Activated CD8-positive, alpha-beta T cell treated with anti-CD3 and anti-CD28 coated beads for 36 hours (primary cell): ENCODE results near the gene EDN3. TPM values are rescaled to one million over a fixed set of nuclear protein-coding genes. Genes with fewer than 3 reads are reported as not detected.

Experiments used
- ATAC-seq: fragments of 200-7000 bp; cut with Tn5 transposase; one replicate; pipeline ENCODE4 v1.10.0; 2021; ENCODE audit warnings: mild to moderate bottlenecking, moderate library complexity
- CTCF ChIA-PET: fragments of 350-600 bp; sonication (Branson Sonifier 250); formaldehyde crosslinking; loops from one replicate; lab custom pipeline; 2021; ENCODE audit warnings: antibody characterized with exemption; lab: Charles Lee
- POLR2A ChIA-PET: fragments of 350-600 bp; sonication (Branson Sonifier 250); formaldehyde crosslinking; loops from one replicate; lab custom pipeline; 2021; ENCODE audit warnings: antibody characterized with exemption; lab: Charles Lee
- DNase-seq: peaks from one replicate; pipeline ENCODE4 v3.0.0-alpha.2; 2020
- H3K27ac Mint-ChIP-seq: one replicate; pipeline ENCODE4 v1.8.0; 2021; ENCODE audit warnings: mild to moderate bottlenecking, mixed read lengths
- H3K27me3 Mint-ChIP-seq: one replicate; pipeline ENCODE4 v1.8.0; 2021; ENCODE audit warnings: mixed read lengths
- H3K36me3 Mint-ChIP-seq: one replicate; pipeline ENCODE4 v1.8.0; 2021; ENCODE audit warnings: low read depth, mixed read lengths
- H3K4me1 Mint-ChIP-seq: one replicate; pipeline ENCODE4 v1.8.0; 2021; ENCODE audit warnings: low read depth, mixed read lengths
- H3K4me3 Mint-ChIP-seq: one replicate; pipeline ENCODE4 v1.8.0; 2021; ENCODE audit warnings: mild to moderate bottlenecking, moderate library complexity, mixed read lengths
- H3K9me3 Mint-ChIP-seq: one replicate; pipeline ENCODE4 v1.8.0; 2021; ENCODE audit warnings: mixed read lengths
- CTCF ChIP-seq: fragments of 200-600 bp; IDR thresholded peaks from one replicate; pipeline ENCODE4 v1.8.0; 2022; ENCODE audit warnings: antibody characterized with exemption, mild to moderate bottlenecking
- intact Hi-C: fragments of 100-400 bp; cut with micrococcal nuclease; formaldehyde crosslinking; loops from one replicate; pipeline ENCODE4 v1.10.0; 2022
- total RNA-seq, 2 experiments: library from RNA; stranded (reverse); gene quantifications; one replicate each; pipeline ENCODE4 v1.2.3, GENCODE V29; 2021

EDN3 gene
- total RNA-seq, 2 experiments from 2014 or later, result 0.09 TPM; not detected in 1

GRCh38 chr20:59305908-59306655, 5.7 kb downstream of the EDN3 start:
- Mint-ChIP-seq H3K4me3 (no peak overlapping the region), H3K9me3 (no peaks in the 10 kb centered on the region), H3K36me3 (no peaks in the 10 kb centered on the region), H3K4me1 (peaks cover 10% of the 10 kb centered on the region), H3K27me3 (peaks cover 14% of the 10 kb centered on the region), H3K27ac (no peak overlapping the region)
- ChIA-PET POLR2A (no interaction called here), CTCF (no interaction called here)
- no peak for DNase-seq
- no peak for TF ChIP-seq CTCF
- intact Hi-C loops, result no loop called here
- no peak for ATAC-seq

- ATAC-seq, result no peak
- intact Hi-C loops, result no loop called here
- no peak for DNase-seq
- TF ChIP-seq CTCF, result no peak
- Mint-ChIP-seq H3K9me3 (no peaks in the 10 kb centered on the region), H3K27ac (no peak overlapping the region), H3K27me3 (peaks cover 5% of the 10 kb centered on the region), H3K36me3 (no peaks in the 10 kb centered on the region), H3K4me3 (no peak overlapping the region), H3K4me1 (peaks cover 10% of the 10 kb centered on the region)
- POLR2A ChIA-PET, result no interaction called here
- CTCF ChIA-PET, result no interaction called here
Measured at GRCh38 chr20:59307270-59307669, 6.9 kb downstream of the EDN3 start.

- no peak for ATAC-seq
- Mint-ChIP-seq H3K27me3 (peaks cover 2% of the 10 kb centered on the region), H3K4me1 (peaks cover 4% of the 10 kb centered on the region), H3K36me3 (no peaks in the 10 kb centered on the region), H3K27ac (no peak overlapping the region), H3K4me3 (no peak overlapping the region), H3K9me3 (no peaks in the 10 kb centered on the region)
- intact Hi-C loops, result no loop called here
- POLR2A ChIA-PET, result interaction anchor here (0.6 kb wide), 1 partner anchor 706 kb away, joined by 3 read pairs; no protein-coding TSS in a partner anchor
- CTCF ChIA-PET, result no interaction called here
- TF ChIP-seq CTCF, result no peak
- DNase-seq, result no peak
Measured at GRCh38 chr20:59308493-59309201, 8.2 kb downstream of the EDN3 start.

GRCh38 chr20:59309218-59309617, 8.8 kb downstream of the EDN3 start:
- Mint-ChIP-seq H3K36me3 (no peaks in the 10 kb centered on the region), H3K4me1 (peaks cover 3% of the 10 kb centered on the region), H3K27ac (no peak overlapping the region), H3K4me3 (no peak overlapping the region), H3K9me3 (no peaks in the 10 kb centered on the region), H3K27me3 (peaks cover 2% of the 10 kb centered on the region)
- CTCF ChIA-PET, result no interaction called here
- no peak for TF ChIP-seq CTCF
- intact Hi-C loops, result no loop called here
- ATAC-seq, result no peak
- DNase-seq, result no peak
- POLR2A ChIA-PET, result interaction anchor here (0.6 kb wide), 1 partner anchor 706 kb away, joined by 3 read pairs; no protein-coding TSS in a partner anchor

- ATAC-seq, result no peak
- no peak for DNase-seq
- no peak for TF ChIP-seq CTCF
- intact Hi-C loops, result no loop called here
- Mint-ChIP-seq H3K9me3 (no peaks in the 10 kb centered on the region), H3K27ac (no peak overlapping the region), H3K4me3 (no peak overlapping the region), H3K4me1 (no peaks in the 10 kb centered on the region), H3K36me3 (no peaks in the 10 kb centered on the region), H3K27me3 (no peaks in the 10 kb centered on the region)
- ChIA-PET CTCF (no interaction called here), POLR2A (no interaction called here)
Measured at GRCh38 chr20:59314997-59315396, 14.6 kb downstream of the EDN3 start.
